Measurements from ENCODE around the gene C5orf58.

The C5orf58 gene

GRCh38 chr5:170284231-170284630 lies 51.4 kb downstream of the C5orf58 start:
- Histone ChIP-seq H2AFZ (ENCODE audit: low read length, unreplicated experiment) (no peak overlapping the region), H3K36me3 (ENCODE audit: insufficient read depth, low read length) (no peaks in the 10 kb centered on the region), H3K27ac (ENCODE audit: low read depth, low read length) (no peak overlapping the region), H3K27me3 (ENCODE audit: insufficient read depth, low read length) (peaks cover 63% of the 10 kb centered on the region), H3K4me3 (ENCODE audit: low read depth, low read length) (no peak overlapping the region), H3K79me2 (ENCODE audit: control insufficient read depth, insufficient read depth, low read length, unreplicated experiment) (no peaks in the 10 kb centered on the region), H3K4me1 (ENCODE audit: control insufficient read depth, insufficient read depth, low read length, unreplicated experiment) (no peaks in the 10 kb centered on the region)

GRCh38 chr5:170285181-170285580 lies 52.4 kb downstream of the C5orf58 start:
- Histone ChIP-seq H2AFZ (ENCODE audit: low read length, unreplicated experiment) (no peak overlapping the region), H3K79me2 (ENCODE audit: control insufficient read depth, insufficient read depth, low read length, unreplicated experiment) (no peaks in the 10 kb centered on the region), H3K4me1 (ENCODE audit: control insufficient read depth, insufficient read depth, low read length, unreplicated experiment) (no peaks in the 10 kb centered on the region), H3K27ac (ENCODE audit: low read depth, low read length) (no peak overlapping the region), H3K4me3 (ENCODE audit: low read depth, low read length) (no peak overlapping the region), H3K36me3 (ENCODE audit: insufficient read depth, low read length) (no peaks in the 10 kb centered on the region), H3K27me3 (ENCODE audit: insufficient read depth, low read length) (peaks cover 71% of the 10 kb centered on the region)

GRCh38 chr5:170286386-170286925 lies 53.7 kb downstream of the C5orf58 start:
- Histone ChIP-seq H3K36me3 (ENCODE audit: insufficient read depth, low read length) (no peaks in the 10 kb centered on the region), H2AFZ (ENCODE audit: low read length, unreplicated experiment) (no peak overlapping the region), H3K27me3 (ENCODE audit: insufficient read depth, low read length) (peaks cover 81% of the 10 kb centered on the region), H3K4me1 (ENCODE audit: control insufficient read depth, insufficient read depth, low read length, unreplicated experiment) (no peaks in the 10 kb centered on the region), H3K79me2 (ENCODE audit: control insufficient read depth, insufficient read depth, low read length, unreplicated experiment) (no peaks in the 10 kb centered on the region), H3K4me3 (ENCODE audit: low read depth, low read length) (no peak overlapping the region), H3K27ac (ENCODE audit: low read depth, low read length) (no peak overlapping the region)

- Histone ChIP-seq H2AFZ (ENCODE audit: low read length, unreplicated experiment) (no peak overlapping the region), H3K27me3 (ENCODE audit: insufficient read depth, low read length) (peaks cover 91% of the 10 kb centered on the region), H3K4me3 (ENCODE audit: low read depth, low read length) (no peak overlapping the region), H3K36me3 (ENCODE audit: insufficient read depth, low read length) (no peaks in the 10 kb centered on the region), H3K27ac (ENCODE audit: low read depth, low read length) (no peak overlapping the region), H3K4me1 (ENCODE audit: control insufficient read depth, insufficient read depth, low read length, unreplicated experiment) (no peaks in the 10 kb centered on the region), H3K79me2 (ENCODE audit: control insufficient read depth, insufficient read depth, low read length, unreplicated experiment) (no peaks in the 10 kb centered on the region)
Measured at GRCh38 chr5:170287532-170287931, 54.7 kb downstream of the C5orf58 start.

- H3K79me2 ChIP-seq (ENCODE audit: control insufficient read depth, insufficient read depth, low read length, unreplicated experiment), result no peaks in the 10 kb centered on the region
- peaks cover 93% of the 10 kb centered on the region for H3K27me3 ChIP-seq (ENCODE audit: insufficient read depth, low read length)
- no peaks in the 10 kb centered on the region for H3K36me3 ChIP-seq (ENCODE audit: insufficient read depth, low read length)
- no peak overlapping the region for H3K4me3 ChIP-seq (ENCODE audit: low read depth, low read length)
- no peak overlapping the region for H3K27ac ChIP-seq (ENCODE audit: low read depth, low read length)
- H3K4me1 ChIP-seq (ENCODE audit: control insufficient read depth, insufficient read depth, low read length, unreplicated experiment), result no peaks in the 10 kb centered on the region
- no peak overlapping the region for H2AFZ ChIP-seq (ENCODE audit: low read length, unreplicated experiment)
Measured at GRCh38 chr5:170288151-170288550, 55.4 kb downstream of the C5orf58 start.

- Histone ChIP-seq H3K27ac (ENCODE audit: low read depth, low read length) (no peak overlapping the region), H3K4me1 (ENCODE audit: control insufficient read depth, insufficient read depth, low read length, unreplicated experiment) (no peaks in the 10 kb centered on the region), H3K4me3 (ENCODE audit: low read depth, low read length) (no peak overlapping the region), H3K27me3 (ENCODE audit: insufficient read depth, low read length) (peaks cover 93% of the 10 kb centered on the region), H3K36me3 (ENCODE audit: insufficient read depth, low read length) (no peaks in the 10 kb centered on the region), H3K79me2 (ENCODE audit: control insufficient read depth, insufficient read depth, low read length, unreplicated experiment) (no peaks in the 10 kb centered on the region), H2AFZ (ENCODE audit: low read length, unreplicated experiment) (no peak overlapping the region)
Measured at GRCh38 chr5:170288551-170288950, 55.8 kb downstream of the C5orf58 start.

- Histone ChIP-seq H3K27ac (ENCODE audit: low read depth, low read length) (no peak overlapping the region), H2AFZ (ENCODE audit: low read length, unreplicated experiment) (no peak overlapping the region), H3K4me1 (ENCODE audit: control insufficient read depth, insufficient read depth, low read length, unreplicated experiment) (no peaks in the 10 kb centered on the region), H3K79me2 (ENCODE audit: control insufficient read depth, insufficient read depth, low read length, unreplicated experiment) (no peaks in the 10 kb centered on the region), H3K36me3 (ENCODE audit: insufficient read depth, low read length) (no peaks in the 10 kb centered on the region), H3K27me3 (ENCODE audit: insufficient read depth, low read length) (peaks cover 93% of the 10 kb centered on the region), H3K4me3 (ENCODE audit: low read depth, low read length) (no peak overlapping the region)
Measured at GRCh38 chr5:170289121-170289520, 56.3 kb downstream of the C5orf58 start.

GRCh38 chr5:170289764-170290163 lies 57.0 kb downstream of the C5orf58 start:
- Histone ChIP-seq H2AFZ (ENCODE audit: low read length, unreplicated experiment) (no peak overlapping the region), H3K27me3 (ENCODE audit: insufficient read depth, low read length) (peaks cover 94% of the 10 kb centered on the region), H3K36me3 (ENCODE audit: insufficient read depth, low read length) (no peaks in the 10 kb centered on the region), H3K79me2 (ENCODE audit: control insufficient read depth, insufficient read depth, low read length, unreplicated experiment) (no peaks in the 10 kb centered on the region), H3K27ac (ENCODE audit: low read depth, low read length) (no peak overlapping the region), H3K4me3 (ENCODE audit: low read depth, low read length) (no peak overlapping the region), H3K4me1 (ENCODE audit: control insufficient read depth, insufficient read depth, low read length, unreplicated experiment) (no peaks in the 10 kb centered on the region)

GRCh38 chr5:170290498-170290897 lies 57.7 kb downstream of the C5orf58 start:
- no peak overlapping the region for H3K27ac ChIP-seq (ENCODE audit: low read depth, low read length)
- no peak overlapping the region for H3K4me3 ChIP-seq (ENCODE audit: low read depth, low read length)
- no peaks in the 10 kb centered on the region for H3K36me3 ChIP-seq (ENCODE audit: insufficient read depth, low read length)
- H3K27me3 ChIP-seq (ENCODE audit: insufficient read depth, low read length), result peaks cover 94% of the 10 kb centered on the region
- no peaks in the 10 kb centered on the region for H3K79me2 ChIP-seq (ENCODE audit: control insufficient read depth, insufficient read depth, low read length, unreplicated experiment)
- H2AFZ ChIP-seq (ENCODE audit: low read length, unreplicated experiment), result no peak overlapping the region
- no peaks in the 10 kb centered on the region for H3K4me1 ChIP-seq (ENCODE audit: control insufficient read depth, insufficient read depth, low read length, unreplicated experiment)

- no peak overlapping the region for H2AFZ ChIP-seq (ENCODE audit: low read length, unreplicated experiment)
- H3K79me2 ChIP-seq (ENCODE audit: control insufficient read depth, insufficient read depth, low read length, unreplicated experiment), result no peaks in the 10 kb centered on the region
- H3K4me1 ChIP-seq (ENCODE audit: control insufficient read depth, insufficient read depth, low read length, unreplicated experiment), result no peaks in the 10 kb centered on the region
- no peak overlapping the region for H3K4me3 ChIP-seq (ENCODE audit: low read depth, low read length)
- H3K27me3 ChIP-seq (ENCODE audit: insufficient read depth, low read length), result peaks cover 92% of the 10 kb centered on the region
- H3K27ac ChIP-seq (ENCODE audit: low read depth, low read length), result no peak overlapping the region
- no peaks in the 10 kb centered on the region for H3K36me3 ChIP-seq (ENCODE audit: insufficient read depth, low read length)
Measured at GRCh38 chr5:170292179-170293104, 59.7 kb downstream of the C5orf58 start.

GRCh38 chr5:170293273-170293672 lies 60.5 kb downstream of the C5orf58 start:
- no peak overlapping the region for H3K4me3 ChIP-seq (ENCODE audit: low read depth, low read length)
- H3K79me2 ChIP-seq (ENCODE audit: control insufficient read depth, insufficient read depth, low read length, unreplicated experiment), result no peaks in the 10 kb centered on the region
- H3K36me3 ChIP-seq (ENCODE audit: insufficient read depth, low read length), result no peaks in the 10 kb centered on the region
- no peak overlapping the region for H2AFZ ChIP-seq (ENCODE audit: low read length, unreplicated experiment)
- H3K4me1 ChIP-seq (ENCODE audit: control insufficient read depth, insufficient read depth, low read length, unreplicated experiment), result no peaks in the 10 kb centered on the region
- no peak overlapping the region for H3K27ac ChIP-seq (ENCODE audit: low read depth, low read length)
- H3K27me3 ChIP-seq (ENCODE audit: insufficient read depth, low read length), result peaks cover 94% of the 10 kb centered on the region

Data from ACC112 (cell line).